ENCODE results near the gene GLT8D1.
"Not testable (repeated sequence)": the region's sequence is repeated elsewhere in the genome, so short reads cannot be mapped to it uniquely, and the experiment has no call there.

Gene GLT8D1, protein sequence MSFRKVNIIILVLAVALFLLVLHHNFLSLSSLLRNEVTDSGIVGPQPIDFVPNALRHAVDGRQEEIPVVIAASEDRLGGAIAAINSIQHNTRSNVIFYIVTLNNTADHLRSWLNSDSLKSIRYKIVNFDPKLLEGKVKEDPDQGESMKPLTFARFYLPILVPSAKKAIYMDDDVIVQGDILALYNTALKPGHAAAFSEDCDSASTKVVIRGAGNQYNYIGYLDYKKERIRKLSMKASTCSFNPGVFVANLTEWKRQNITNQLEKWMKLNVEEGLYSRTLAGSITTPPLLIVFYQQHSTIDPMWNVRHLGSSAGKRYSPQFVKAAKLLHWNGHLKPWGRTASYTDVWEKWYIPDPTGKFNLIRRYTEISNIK
- total RNA-seq, result 4.6 to 33.7 (median 24.3) reads per million in 18 experiments

- DNase-seq, result peak; percentile 81 to 90
These were observed at the start of gene GLT8D1, which contains the start of gene SPCS1 for GRCh38 chr3:52705688-52706686. TSS of gene GLT8D1 (minus strand) at chr3:52705791. CDS start at chr3:52700460, 5,331 bp downstream. TSS of gene SPCS1 (plus strand) at chr3:52706106. CDS start at chr3:52706247, 141 bp downstream.

DNA sequence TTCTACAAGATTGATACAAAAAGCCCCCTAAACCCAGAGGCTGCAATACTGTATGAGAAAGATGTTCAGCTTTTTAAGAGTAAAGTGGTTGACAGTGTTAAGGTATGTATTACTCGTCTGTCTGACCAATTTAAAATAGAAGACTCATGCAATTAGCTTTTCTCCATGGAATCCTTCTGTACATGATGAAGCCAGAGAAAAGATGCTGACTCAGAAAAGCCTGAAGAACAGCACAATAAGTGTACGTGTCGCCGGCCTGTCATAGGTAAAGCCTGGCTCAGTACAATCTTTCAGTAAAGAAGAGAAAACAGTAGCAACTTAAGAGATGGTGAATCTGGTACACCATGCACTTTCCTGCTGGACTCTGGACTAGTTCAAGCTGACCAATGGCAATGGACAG is 48.8 kb upstream of the GLT8D1 start:
- no peak for DNase-seq

- peak; percentile 20 to 78 for DNase-seq
These were observed 46.6 kb upstream of the GLT8D1 start for GRCh38 chr3:52752045-52752660.

DNA sequence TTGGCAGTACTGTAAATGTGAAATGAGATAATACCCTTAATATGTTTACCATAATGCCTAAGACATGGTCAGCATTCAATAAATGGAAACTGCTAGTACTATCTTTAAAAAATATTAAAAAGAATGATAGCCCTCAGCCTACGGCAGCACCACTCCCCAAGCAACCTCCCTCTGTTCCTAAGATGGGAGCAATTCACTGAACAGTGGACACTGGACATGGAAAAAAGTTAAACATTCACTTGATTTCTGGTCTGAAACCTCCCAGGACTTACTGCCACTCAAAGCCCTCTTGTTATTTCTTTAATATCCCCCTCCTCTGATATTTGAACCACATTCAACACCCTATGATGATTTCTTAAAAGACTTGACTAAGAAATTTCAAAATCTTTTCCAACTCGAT is 38.1 kb upstream of the GLT8D1 start:
- no peak for DNase-seq

DNA sequence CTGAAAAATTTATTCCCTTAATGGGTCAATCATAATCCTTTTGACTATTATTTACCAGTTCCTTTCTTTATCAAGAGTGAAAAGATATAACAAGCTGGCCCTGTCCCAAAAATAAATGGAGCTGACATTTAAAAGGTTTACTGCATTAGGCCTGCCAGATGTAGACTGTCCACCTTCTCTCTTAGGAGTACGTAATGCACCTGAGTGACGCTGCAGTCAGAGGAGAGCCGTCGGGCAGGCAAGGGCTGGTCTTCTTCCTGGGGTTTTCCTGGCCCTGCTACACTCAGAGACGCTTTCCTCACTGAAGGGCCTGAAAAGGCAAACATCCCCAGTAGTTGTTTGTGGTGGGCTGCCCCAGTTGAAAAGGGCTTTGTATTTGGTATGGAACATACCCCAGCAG is 37.6 kb upstream of the GLT8D1 start:
- DNase-seq, result no peak

- peak; percentile 44 to 46 for DNase-seq
These were observed 36.9 kb upstream of the GLT8D1 start for GRCh38 chr3:52742418-52743041.

GRCh38 chr3:52739730-52740129 is 34.1 kb upstream of the GLT8D1 start:
- DNase-seq, result no peak

GRCh38 chr3:52733256-52733891 is 27.8 kb upstream of the GLT8D1 start:
- no peak for DNase-seq

DNA sequence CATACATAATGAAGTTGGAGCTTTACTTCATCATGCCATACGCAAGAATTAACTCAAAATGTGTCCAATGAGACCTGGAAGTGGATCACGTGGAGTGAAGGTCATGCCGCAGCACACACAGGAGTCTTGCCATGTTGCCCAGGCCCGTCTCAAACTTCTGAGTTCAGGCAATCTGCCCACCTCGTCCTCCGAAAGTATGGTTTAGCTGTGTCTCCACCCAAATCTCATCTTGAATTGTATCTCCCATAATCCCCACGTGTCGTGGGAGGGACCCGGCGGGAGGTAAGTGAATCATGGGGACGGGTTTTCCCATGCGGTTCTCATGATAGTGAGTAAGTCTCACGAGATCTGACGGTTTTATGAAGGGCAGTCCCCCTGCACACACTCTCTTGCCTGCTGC is 26.0 kb upstream of the GLT8D1 start:
- DNase-seq, result no peak

DNA sequence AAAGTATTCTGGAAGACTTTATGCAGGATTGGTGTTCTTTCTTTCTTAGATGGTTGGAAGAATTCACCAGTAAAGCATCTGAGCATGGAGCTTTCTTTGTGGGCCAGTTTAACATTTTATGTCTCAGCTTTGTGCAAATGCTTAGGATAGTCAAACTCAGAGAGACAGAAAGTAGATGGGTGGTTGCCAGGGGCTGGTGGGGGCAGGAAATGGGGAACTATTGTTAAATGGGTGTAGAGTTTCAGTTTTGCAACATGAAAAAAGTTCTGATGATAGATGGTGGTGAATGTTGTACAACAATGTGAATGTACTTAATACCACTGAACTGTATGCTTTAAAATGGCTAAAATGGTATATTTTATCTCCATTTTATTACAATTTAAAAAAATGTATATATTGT is 25.1 kb upstream of the GLT8D1 start:
- DNase-seq, result no peak

DNA sequence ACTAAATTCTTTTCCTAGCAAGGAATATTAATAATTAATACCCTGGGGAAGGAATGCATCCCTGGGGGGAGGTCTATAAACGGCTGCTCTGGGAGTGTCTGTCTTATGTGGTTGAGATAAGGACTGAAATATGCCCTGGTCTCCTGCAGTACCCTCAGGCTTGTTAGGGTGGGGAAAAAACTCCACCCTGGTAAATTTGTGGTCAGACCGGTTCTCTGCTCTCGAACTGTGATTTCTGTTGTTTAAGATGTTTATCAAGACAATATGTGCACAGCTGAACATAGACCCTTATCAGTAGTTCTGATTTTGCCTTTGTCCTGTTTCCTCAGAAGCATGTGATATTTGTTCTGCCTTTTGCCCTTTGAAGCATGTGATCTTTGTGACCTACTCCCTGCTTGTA is 23.2 kb upstream of the GLT8D1 start:
- DNase-seq, result not testable (repeated sequence)

DNA sequence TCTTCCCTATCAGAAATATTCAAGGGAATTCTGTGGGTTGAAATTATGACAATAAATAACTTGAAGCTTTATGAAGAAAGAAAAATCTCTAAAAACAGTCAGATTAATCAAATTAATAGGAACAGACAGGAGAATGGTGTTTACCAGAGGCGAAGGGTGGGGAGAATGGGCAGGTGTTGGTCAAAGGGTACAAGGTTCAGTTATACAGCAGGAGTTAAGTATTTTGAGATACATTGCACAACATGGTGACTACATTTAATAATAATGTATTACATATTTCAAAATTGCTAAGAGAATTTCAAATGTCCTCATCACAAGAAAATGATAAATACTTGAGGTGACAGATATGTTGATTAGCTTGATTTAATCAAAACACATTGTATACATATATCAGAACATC is 18.9 kb upstream of the GLT8D1 start:
- no peak for DNase-seq

DNA sequence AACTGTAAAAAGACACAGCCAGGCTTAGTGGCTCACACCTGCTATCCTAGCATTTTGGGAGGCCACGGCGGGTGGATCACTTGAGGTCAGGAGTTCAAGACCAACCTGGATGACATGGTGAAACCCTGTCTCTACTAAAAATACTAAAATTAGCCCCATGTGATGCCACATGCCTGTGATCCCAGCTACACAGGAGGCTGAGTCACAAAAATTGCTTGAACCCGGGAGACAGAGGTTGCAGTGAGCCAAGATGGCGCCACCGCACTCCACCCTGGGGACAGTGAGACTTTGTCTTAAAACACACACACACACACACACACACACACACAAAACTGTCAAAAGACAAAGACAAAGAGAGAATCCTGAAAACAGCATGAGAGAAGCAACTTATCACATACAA is 18.3 kb upstream of the GLT8D1 start:
- DNase-seq, result no peak

DNA sequence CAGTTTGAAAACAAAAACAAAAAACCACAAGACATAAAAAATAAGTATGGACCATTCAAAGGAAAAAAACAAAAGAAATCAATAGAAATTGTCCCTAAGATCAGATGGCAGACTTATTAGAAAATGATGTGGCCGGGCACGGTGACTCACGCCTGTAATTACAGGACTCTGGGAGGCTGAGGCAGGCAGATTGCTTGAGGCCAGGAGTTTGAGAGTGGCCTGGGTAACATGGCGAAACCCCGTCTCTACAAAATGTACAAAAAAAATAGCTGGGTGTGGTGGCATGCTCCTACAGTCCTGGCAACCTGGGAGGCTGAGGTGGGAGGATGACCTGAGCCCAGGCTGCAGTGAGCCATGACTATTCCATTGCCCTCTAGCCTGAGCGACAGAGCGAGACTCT is 16.9 kb upstream of the GLT8D1 start:
- no peak for DNase-seq

- DNase-seq, result no peak
These were observed 16.1 kb upstream of the GLT8D1 start for GRCh38 chr3:52721730-52722008.

DNA sequence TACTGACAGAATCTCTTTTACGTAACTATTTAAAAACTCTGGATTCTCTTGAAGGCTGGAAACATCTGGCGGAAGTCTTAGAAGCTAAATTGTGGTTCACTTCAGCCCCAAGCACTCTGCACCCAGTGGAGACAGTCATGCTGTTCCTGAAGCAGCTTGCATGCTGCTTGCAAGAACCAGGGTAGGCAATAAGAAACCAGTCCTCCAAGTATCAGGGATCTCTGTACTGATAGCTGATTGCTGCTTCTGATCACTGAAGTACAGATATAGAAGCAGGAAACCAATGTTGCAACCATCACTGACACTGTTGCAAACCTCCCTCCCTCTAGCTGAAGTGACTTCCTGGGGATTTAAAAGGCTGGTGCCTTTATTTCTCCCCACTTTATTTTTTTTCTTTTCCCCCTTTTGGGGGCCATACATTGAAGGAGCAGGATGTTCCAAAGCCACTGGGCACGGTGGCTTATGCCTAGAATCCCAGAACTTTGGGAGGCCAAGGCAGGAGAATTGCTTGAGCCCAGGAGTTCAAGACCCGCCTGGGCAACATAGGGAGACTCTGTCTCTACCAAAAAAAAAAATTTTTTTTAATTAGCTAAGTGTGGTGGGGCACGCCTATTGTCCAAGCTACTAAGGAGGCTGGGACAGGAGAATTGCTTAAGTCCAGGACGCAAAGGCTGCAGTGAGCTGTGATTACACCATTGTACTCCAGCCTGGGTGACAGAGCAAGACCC is 15.6 kb upstream of the GLT8D1 start:
- peak; percentile 59 to 73 for DNase-seq

DNA sequence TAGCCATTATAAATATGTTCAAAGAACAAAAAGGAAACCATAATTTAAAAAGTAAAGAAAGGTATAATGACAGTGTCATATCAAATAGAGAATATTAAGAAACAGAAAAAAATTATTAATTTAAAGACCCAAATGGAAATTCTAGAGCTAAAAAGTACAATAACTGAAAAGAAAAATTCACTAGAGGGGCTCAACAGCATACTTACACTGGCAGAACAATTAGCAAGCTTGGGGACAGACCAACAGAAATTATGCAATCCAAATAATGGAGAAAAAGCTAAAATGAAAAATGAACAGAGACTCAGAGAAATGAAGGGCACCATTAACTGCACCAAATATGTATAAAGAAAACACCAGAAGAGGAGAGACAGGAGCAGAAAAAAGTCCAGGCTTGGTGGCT is 14.0 kb upstream of the GLT8D1 start:
- DNase-seq, result no peak

- peak; percentile 20 to 35 for DNase-seq
These were observed 10.2 kb upstream of the GLT8D1 start for GRCh38 chr3:52715714-52716305.

GRCh38 chr3:52714335-52715302 is 9.0 kb upstream of the GLT8D1 start:
- no peak for DNase-seq

Data from inflammatory macrophage (primary cell).